Smooth muscle cell (in vitro differentiated cells): ENCODE results near the gene TMEM259. TPM values are rescaled to one million over a fixed set of nuclear protein-coding genes. Genes with fewer than 3 reads are reported as not detected.

Experiments used
- DNase-seq: peaks from one replicate; lab custom pipeline; 2025; ENCODE audit not compliant: unreplicated experiment; lab: John Stamatoyannopoulos, UW
- H2AFZ ChIP-seq: fragments of 200-600 bp; sonication (generic); 2 replicates; pipeline ENCODE4 v1.6.0; 2016; ENCODE audit warnings: antibody characterized with exemption, low read depth, mild to moderate bottlenecking
- H3F3A ChIP-seq: fragments of 200-600 bp; sonication (generic); 2 replicates; pipeline ENCODE4 v1.6.0; 2017; ENCODE audit warnings: antibody characterized with exemption, low read depth
- H3K27ac ChIP-seq: fragments of 200-600 bp; sonication (generic); 2 replicates; pipeline ENCODE4 v1.5.1; 2016; ENCODE audit warnings: low read depth, mild to moderate bottlenecking
- H3K27me3 ChIP-seq: fragments of 200-600 bp; sonication (generic); 2 replicates; pipeline ENCODE4 v1.6.1; 2016; ENCODE audit warnings: low read depth, mild to moderate bottlenecking
- H3K36me3 ChIP-seq: fragments of 200-600 bp; sonication (generic); 2 replicates; pipeline ENCODE4 v1.5.1; 2016; ENCODE audit warnings: low read depth
- H3K4me1 ChIP-seq: fragments of 200-600 bp; sonication (generic); 2 replicates; pipeline ENCODE4 v1.5.1; 2016; ENCODE audit warnings: low read depth
- H3K4me2 ChIP-seq: fragments of 200-600 bp; sonication (generic); 2 replicates; pipeline ENCODE4 v1.6.0; 2016; ENCODE audit warnings: mild to moderate bottlenecking
- H3K4me3 ChIP-seq: fragments of 200-600 bp; sonication (generic); 2 replicates; pipeline ENCODE4 v1.5.1; 2016; ENCODE audit warnings: mild to moderate bottlenecking
- H3K79me2 ChIP-seq: fragments of 200-600 bp; sonication (generic); 2 replicates; pipeline ENCODE4 v1.6.0; 2016; ENCODE audit warnings: low read depth, mild to moderate bottlenecking
- H3K9ac ChIP-seq: fragments of 200-600 bp; sonication (generic); 2 replicates; pipeline ENCODE4 v1.6.0; 2016; ENCODE audit warnings: low read depth
- H3K9me3 ChIP-seq: fragments of 200-600 bp; sonication (generic); replicated peaks from 2 replicates; pipeline ENCODE4 v1.5.1; 2016; ENCODE audit warnings: low read depth
- H4K20me1 ChIP-seq: fragments of 200-600 bp; sonication (generic); 2 replicates; pipeline ENCODE4 v1.6.0; 2016; ENCODE audit warnings: low read depth
- CTCF ChIP-seq: fragments of 200-600 bp; sonication (generic); IDR thresholded peaks from 2 replicates; pipeline ENCODE4 v1.5.1; 2017; ENCODE audit warnings: borderline replicate concordance, mild to moderate bottlenecking, antibody characterized with exemption; ENCODE audit not compliant: insufficient read depth, poor library complexity, severe bottlenecking
- WGBS: methylation state at CpG from one replicate; pipeline ENCODE4 v1.1.7; 2016; ENCODE audit warnings: low lambda C conversion rate; 5-methylcytosine and 5-hydroxymethylcytosine counted together
- polyA plus RNA-seq: library from polyadenylated mRNA; unstranded; fragments of >200 nt; fragmentation: Nextera tagmentation; extraction: Ambion mirVana; gene quantifications from 2 replicates; pipeline ENCODE4 v1.2.1, GENCODE V29; 2016
- total RNA-seq: library from RNA; depleted of rRNA; stranded (reverse); fragments of >200 nt; gene quantifications from 2 replicates; pipeline ENCODE4 v1.2.3, GENCODE V29; 2014

TMEM259 gene
- total and polyA plus RNA-seq, 2 experiments from 2014 or later, result 133 to 232 TPM

- DNase-seq, result no peak
- no peaks in the 10 kb centered on the region for H3K36me3 ChIP-seq
- H3K27ac ChIP-seq, result no peak overlapping the region
- no peaks in the 10 kb centered on the region for H3K27me3 ChIP-seq
- no peak overlapping the region for H3K4me3 ChIP-seq
- no peaks in the 10 kb centered on the region for H3K4me1 ChIP-seq
- H4K20me1 ChIP-seq, result no peaks in the 10 kb centered on the region
- no peaks in the 10 kb centered on the region for H3K9me3 ChIP-seq
- no peaks in the 10 kb centered on the region for H3K79me2 ChIP-seq
- TF ChIP-seq CTCF, result no peak
- 96% methylated on average over 75 of the region's 77 CpGs for WGBS
- no peak overlapping the region for H3K4me2 ChIP-seq
- H2AFZ ChIP-seq, result no peak overlapping the region
- no peaks in the 10 kb centered on the region for H3F3A ChIP-seq
- H3K9ac ChIP-seq, result no peak overlapping the region
Observed at GRCh38 chr19:1046836-1047695, 26.1 kb upstream of the TMEM259 start.

DNA sequence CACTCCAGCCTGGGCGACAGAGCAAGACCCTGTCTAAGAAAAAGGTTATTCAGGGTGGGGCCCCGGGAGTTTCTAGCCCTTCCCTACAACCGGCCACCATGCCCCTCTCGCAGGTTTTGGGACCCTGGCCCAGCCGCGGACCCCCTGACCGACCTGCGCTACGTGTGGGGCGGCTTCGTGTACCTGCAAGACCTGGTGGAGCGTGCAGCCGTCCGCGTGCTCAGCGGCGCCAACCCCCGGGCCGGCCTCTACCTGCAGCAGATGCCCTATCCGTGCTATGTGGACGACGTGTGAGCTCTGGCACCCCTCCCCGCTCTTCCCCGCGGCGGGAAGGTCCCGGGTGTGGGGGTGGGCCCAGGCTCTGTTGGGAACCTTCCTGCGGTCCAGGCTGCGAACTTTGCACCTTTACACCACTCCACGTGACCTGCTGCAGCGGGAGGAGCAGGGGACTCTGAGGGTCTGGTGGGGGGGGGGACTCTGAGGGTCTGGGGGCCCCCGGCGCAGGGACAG, 25.2 kb upstream of the TMEM259 start:
- Histone ChIP-seq H3F3A (no peaks in the 10 kb centered on the region), H3K27me3 (no peaks in the 10 kb centered on the region), H2AFZ (no peak overlapping the region), H3K4me1 (no peaks in the 10 kb centered on the region), H3K4me2 (no peak overlapping the region), H3K79me2 (no peaks in the 10 kb centered on the region), H3K36me3 (no peaks in the 10 kb centered on the region), H3K27ac (no peak overlapping the region), H4K20me1 (no peaks in the 10 kb centered on the region), H3K4me3 (no peak overlapping the region), H3K9ac (no peak overlapping the region), H3K9me3 (no peaks in the 10 kb centered on the region)
- DNase-seq, result no peak
- 97% methylated on average over 33 of the region's 33 CpGs for WGBS
- TF ChIP-seq CTCF, result no peak

- no peak for DNase-seq
- Histone ChIP-seq H3K36me3 (no peaks in the 10 kb centered on the region), H3K27ac (no peak overlapping the region), H2AFZ (no peak overlapping the region), H3F3A (no peaks in the 10 kb centered on the region), H3K9ac (no peak overlapping the region), H3K4me1 (peaks cover 5% of the 10 kb centered on the region), H3K27me3 (no peaks in the 10 kb centered on the region), H3K79me2 (no peaks in the 10 kb centered on the region), H3K4me2 (no peak overlapping the region), H3K4me3 (no peak overlapping the region), H4K20me1 (no peaks in the 10 kb centered on the region), H3K9me3 (no peaks in the 10 kb centered on the region)
- WGBS, result 88% methylated on average over 7 of the region's 10 CpGs
- TF ChIP-seq CTCF, result no peak
Observed at GRCh38 chr19:1045247-1045603, 24.3 kb upstream of the TMEM259 start.
